MM.1S (cell line): ENCODE data around the gene MGST2.
"Not testable (repeated sequence)": the region's sequence is repeated elsewhere in the genome, so short reads cannot be mapped to it uniquely, and the experiment has no call there.

Experiments
- DNase-seq: peaks from one replicate; pipeline ENCODE4 v3.0.0-alpha.2; 2015
- H2AFZ ChIP-seq: fragments of 300-600 bp; sonication (generic); 2 replicates; pipeline ENCODE4 v1.6.0; 2016; ENCODE audit warnings: antibody characterized with exemption, low read length
- H3F3A ChIP-seq: fragments of 300-600 bp; sonication (generic); 2 replicates; pipeline ENCODE4 v1.6.1; 2016; ENCODE audit warnings: mild to moderate bottlenecking, antibody characterized with exemption, low read length, moderate library complexity, mixed read lengths; ENCODE audit not compliant: insufficient read depth
- H3K27ac ChIP-seq: fragments of 300-600 bp; sonication (generic); 2 replicates; pipeline ENCODE4 v1.5.1; 2016; ENCODE audit warnings: mild to moderate bottlenecking, low read length
- H3K27me3 ChIP-seq: fragments of 300-600 bp; sonication (generic); replicated peaks from 2 replicates; pipeline ENCODE4 v1.6.0; 2016; ENCODE audit warnings: low read length; ENCODE audit not compliant: insufficient read depth
- H3K36me3 ChIP-seq: fragments of 300-600 bp; sonication (generic); replicated peaks from 2 replicates; pipeline ENCODE4 v1.6.1; 2016; ENCODE audit warnings: mild to moderate bottlenecking, low read length, mixed read lengths; ENCODE audit not compliant: insufficient read depth
- H3K4me1 ChIP-seq: fragments of 300-600 bp; sonication (generic); 2 replicates; pipeline ENCODE4 v1.6.1; 2016; ENCODE audit warnings: low read length, mixed read lengths
- H3K4me2 ChIP-seq: fragments of 300-600 bp; sonication (generic); 2 replicates; pipeline ENCODE4 v1.6.0; 2016; ENCODE audit warnings: low read depth, low read length
- H3K4me3 ChIP-seq: fragments of 300-600 bp; sonication (generic); 2 replicates; pipeline ENCODE4 v1.5.1; 2016; ENCODE audit warnings: low read length, mixed read lengths
- H3K79me2 ChIP-seq: fragments of 300-600 bp; sonication (generic); 2 replicates; pipeline ENCODE4 v1.6.1; 2016; ENCODE audit warnings: mixed run types, low read length, mixed read lengths
- H3K9ac ChIP-seq: fragments of 300-600 bp; sonication (generic); 2 replicates; pipeline ENCODE4 v1.6.1; 2016; ENCODE audit warnings: low read length, mixed read lengths
- H3K9me2 ChIP-seq: fragments of 300-600 bp; sonication (generic); replicated peaks from 2 replicates; pipeline ENCODE4 v1.6.1; 2016; ENCODE audit warnings: mild to moderate bottlenecking, low read length, mixed read lengths; ENCODE audit not compliant: insufficient read depth
- H3K9me3 ChIP-seq: fragments of 300-600 bp; sonication (generic); replicated peaks from 2 replicates; pipeline ENCODE4 v1.6.1; 2016; ENCODE audit warnings: mild to moderate bottlenecking, low read length, mixed read lengths; ENCODE audit not compliant: insufficient read depth
- H4K20me1 ChIP-seq: fragments of 300-600 bp; sonication (generic); 2 replicates; pipeline ENCODE4 v1.6.1; 2016; ENCODE audit warnings: mild to moderate bottlenecking, low read length, moderate library complexity, mixed read lengths; ENCODE audit not compliant: insufficient read depth
- EZH2 ChIP-seq: fragments of 300-600 bp; sonication (generic); optimal IDR thresholded peaks from 2 replicates; pipeline ENCODE3; 2017; ENCODE audit warnings: low read depth, mild to moderate bottlenecking, antibody characterized with exemption, low read length, mixed read lengths
- EZH2phosphoT487 ChIP-seq: fragments of 300-600 bp; sonication (generic); IDR thresholded peaks from 2 replicates; pipeline ENCODE4 v1.6.1; 2018; ENCODE audit warnings: antibody characterized with exemption, low read length
- TF ChIP-seq, protein P1 (sequence below): fragments of 300-600 bp; sonication (generic); IDR thresholded peaks from 2 replicates; pipeline ENCODE4 v1.5.1; 2016; ENCODE audit warnings: antibody characterized with exemption, low read length, mixed read lengths

The MGST2 gene

DNA sequence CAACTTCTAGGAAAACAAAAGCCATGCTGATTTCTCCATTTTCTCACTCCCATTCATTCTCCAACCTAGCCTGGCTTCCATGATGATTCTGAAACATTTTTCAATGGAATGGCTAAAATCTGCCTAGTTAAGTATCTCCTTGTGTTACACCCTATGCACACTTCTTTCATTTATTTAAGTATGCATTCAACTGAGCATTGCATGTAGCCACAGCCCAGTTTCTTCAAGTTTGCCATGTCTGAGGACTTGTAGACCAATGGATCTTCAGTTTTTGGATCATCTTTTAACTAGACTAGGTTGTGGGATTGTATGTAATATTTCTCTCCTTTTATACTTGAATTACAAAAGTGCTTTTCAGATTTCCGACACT is 35.5 kb upstream of the MGST2 start:
- no peaks in the 10 kb centered on the region for H3K9me3 ChIP-seq
- no peaks in the 10 kb centered on the region for H3K4me1 ChIP-seq
- DNase-seq: no peak
- no peaks in the 10 kb centered on the region for H3F3A ChIP-seq
- no peaks in the 10 kb centered on the region for H3K36me3 ChIP-seq
- H3K27ac ChIP-seq: no peak overlapping the region
- no peaks in the 10 kb centered on the region for H3K79me2 ChIP-seq
- no peaks in the 10 kb centered on the region for H4K20me1 ChIP-seq
- no peak overlapping the region for H3K4me3 ChIP-seq
- H3K9ac ChIP-seq: no peak overlapping the region
- no peak overlapping the region for H3K4me2 ChIP-seq
- no peaks in the 10 kb centered on the region for H3K27me3 ChIP-seq
- no peak for TF ChIP-seq EZH2
- TF ChIP-seq, protein P1, sequence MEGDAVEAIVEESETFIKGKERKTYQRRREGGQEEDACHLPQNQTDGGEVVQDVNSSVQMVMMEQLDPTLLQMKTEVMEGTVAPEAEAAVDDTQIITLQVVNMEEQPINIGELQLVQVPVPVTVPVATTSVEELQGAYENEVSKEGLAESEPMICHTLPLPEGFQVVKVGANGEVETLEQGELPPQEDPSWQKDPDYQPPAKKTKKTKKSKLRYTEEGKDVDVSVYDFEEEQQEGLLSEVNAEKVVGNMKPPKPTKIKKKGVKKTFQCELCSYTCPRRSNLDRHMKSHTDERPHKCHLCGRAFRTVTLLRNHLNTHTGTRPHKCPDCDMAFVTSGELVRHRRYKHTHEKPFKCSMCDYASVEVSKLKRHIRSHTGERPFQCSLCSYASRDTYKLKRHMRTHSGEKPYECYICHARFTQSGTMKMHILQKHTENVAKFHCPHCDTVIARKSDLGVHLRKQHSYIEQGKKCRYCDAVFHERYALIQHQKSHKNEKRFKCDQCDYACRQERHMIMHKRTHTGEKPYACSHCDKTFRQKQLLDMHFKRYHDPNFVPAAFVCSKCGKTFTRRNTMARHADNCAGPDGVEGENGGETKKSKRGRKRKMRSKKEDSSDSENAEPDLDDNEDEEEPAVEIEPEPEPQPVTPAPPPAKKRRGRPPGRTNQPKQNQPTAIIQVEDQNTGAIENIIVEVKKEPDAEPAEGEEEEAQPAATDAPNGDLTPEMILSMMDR: no peak
- no peak for TF ChIP-seq EZH2phosphoT487
- H2AFZ ChIP-seq: no peak overlapping the region
- H3K9me2 ChIP-seq: no peaks in the 10 kb centered on the region

DNA sequence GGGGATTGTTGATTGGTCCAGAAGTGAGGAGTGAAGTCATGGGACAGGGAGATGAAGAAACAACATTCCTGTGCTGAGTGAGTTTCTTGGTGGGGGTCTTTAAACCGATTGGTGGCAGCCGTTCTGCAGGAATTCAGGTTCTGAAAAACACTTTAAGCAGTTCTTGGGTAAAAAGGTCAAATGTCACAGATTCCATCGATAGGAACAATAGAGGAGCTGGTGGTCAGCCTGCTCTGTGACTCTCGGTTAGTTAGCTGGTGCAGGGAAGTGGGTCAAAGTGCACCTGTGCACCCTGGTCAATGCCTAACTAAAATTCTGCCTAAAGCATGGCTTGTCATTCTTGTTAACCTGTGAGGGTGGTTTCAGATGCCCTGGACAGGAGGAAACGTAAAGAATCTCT is 34.6 kb upstream of the MGST2 start:
- H4K20me1 ChIP-seq: no peaks in the 10 kb centered on the region

DNA sequence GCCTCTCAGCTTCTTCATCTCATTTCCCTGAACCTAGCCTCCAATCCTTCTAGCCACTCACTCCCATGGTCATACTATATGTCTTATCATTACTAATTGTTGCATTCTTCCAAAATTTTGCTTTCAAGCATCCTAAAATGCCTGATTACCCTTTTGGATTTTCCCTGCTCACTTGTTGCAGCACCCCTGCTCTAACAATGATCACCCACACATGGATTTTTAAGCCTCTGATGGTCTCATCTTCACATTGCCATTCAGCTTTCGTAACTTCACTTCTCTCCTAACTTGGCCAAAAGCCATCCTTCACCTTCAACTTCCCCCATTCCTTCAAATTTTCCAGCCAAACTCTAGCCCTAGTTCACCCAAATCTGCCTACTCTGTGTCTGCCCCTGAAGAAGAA is 33.8 kb upstream of the MGST2 start:
- TF ChIP-seq EZH2phosphoT487 (no peak), EZH2 (no peak)
- TF ChIP-seq, protein P1: no peak
- Histone ChIP-seq H3K27me3 (no peaks in the 10 kb centered on the region), H3K36me3 (no peaks in the 10 kb centered on the region), H3K9ac (no peak overlapping the region), H3K4me1 (no peaks in the 10 kb centered on the region), H3K79me2 (no peaks in the 10 kb centered on the region), H3K9me3 (no peaks in the 10 kb centered on the region), H3K9me2 (no peaks in the 10 kb centered on the region), H3F3A (no peaks in the 10 kb centered on the region), H3K27ac (no peak overlapping the region), H3K4me2 (no peak overlapping the region), H3K4me3 (no peak overlapping the region), H2AFZ (no peak overlapping the region), H4K20me1 (no peaks in the 10 kb centered on the region)
- no peak for DNase-seq

More for the DNA sequence above, 34.6 kb upstream of the MGST2 start:
- no peak overlapping the region for H2AFZ ChIP-seq
- H3K4me1 ChIP-seq: no peaks in the 10 kb centered on the region
- H3K9ac ChIP-seq: no peak overlapping the region
- no peak for DNase-seq
- no peak overlapping the region for H3K27ac ChIP-seq
- no peaks in the 10 kb centered on the region for H3K9me2 ChIP-seq
- TF ChIP-seq EZH2: no peak
- no peak for TF ChIP-seq EZH2phosphoT487
- TF ChIP-seq, protein P1: no peak
- H3F3A ChIP-seq: no peaks in the 10 kb centered on the region
- no peak overlapping the region for H3K4me2 ChIP-seq
- no peaks in the 10 kb centered on the region for H3K79me2 ChIP-seq
- H3K4me3 ChIP-seq: no peak overlapping the region
- H3K9me3 ChIP-seq: no peaks in the 10 kb centered on the region
- no peaks in the 10 kb centered on the region for H3K36me3 ChIP-seq
- no peaks in the 10 kb centered on the region for H3K27me3 ChIP-seq

DNA sequence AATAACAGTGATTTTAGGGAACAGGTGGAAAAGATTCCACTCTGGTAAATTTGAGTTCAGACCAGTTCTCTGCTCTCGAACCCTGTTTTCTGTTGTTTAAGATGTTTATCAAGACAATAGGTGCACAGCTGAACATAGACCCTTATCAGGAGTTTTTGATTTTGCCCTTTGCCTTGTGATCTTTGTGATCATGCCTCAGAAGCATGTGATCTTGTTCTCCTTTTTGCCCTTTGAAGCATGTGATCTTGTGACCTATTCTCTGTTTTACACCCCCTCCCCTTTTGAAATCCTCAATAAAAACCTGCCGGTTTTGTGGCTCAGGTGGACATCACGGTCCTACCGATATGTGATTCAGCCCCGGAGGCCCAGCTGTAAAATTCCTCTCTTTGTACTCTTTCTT is 32.9 kb upstream of the MGST2 start:
- not testable (repeated sequence) for H3K4me3 ChIP-seq, H3K27ac ChIP-seq, H3K27me3 ChIP-seq

More for the DNA sequence above, 32.9 kb upstream of the MGST2 start:
- H3K9me3 ChIP-seq, H3K4me2 ChIP-seq, H2AFZ ChIP-seq, H3K9ac ChIP-seq, H3F3A ChIP-seq, DNase-seq, H3K9me2 ChIP-seq, H3K4me1 ChIP-seq, H3K36me3 ChIP-seq, H4K20me1 ChIP-seq, H3K79me2 ChIP-seq: not testable (repeated sequence)
